ENCODE results near the gene DCC.

DCC gene

GRCh38 chr18:52701219-52701935 is 361.4 kb downstream of the DCC start:
- no peaks in the 10 kb centered on the region for H3K27me3 ChIP-seq (ENCODE audit: control insufficient read depth, insufficient read depth, low read length)
- no CpG with 5 or more reads among the region's 5 CpGs for WGBS (ENCODE audit: insufficient coverage, insufficient read length)
- H3K4me3 ChIP-seq (ENCODE audit: low read length) = no peak overlapping the region
- no peaks in the 10 kb centered on the region for H3K36me3 ChIP-seq (ENCODE audit: control insufficient read depth, insufficient read depth, low read length)
- no peak overlapping the region for H3K27ac ChIP-seq (ENCODE audit: low read length)
- DNase-seq (ENCODE audit: low read depth, low spot score) = no peak
- H3K4me1 ChIP-seq (ENCODE audit: control insufficient read depth, insufficient read depth, low read length) = no peaks in the 10 kb centered on the region
- H3K9me3 ChIP-seq (ENCODE audit: control insufficient read depth, insufficient read depth, low read length) = no peaks in the 10 kb centered on the region

DNA sequence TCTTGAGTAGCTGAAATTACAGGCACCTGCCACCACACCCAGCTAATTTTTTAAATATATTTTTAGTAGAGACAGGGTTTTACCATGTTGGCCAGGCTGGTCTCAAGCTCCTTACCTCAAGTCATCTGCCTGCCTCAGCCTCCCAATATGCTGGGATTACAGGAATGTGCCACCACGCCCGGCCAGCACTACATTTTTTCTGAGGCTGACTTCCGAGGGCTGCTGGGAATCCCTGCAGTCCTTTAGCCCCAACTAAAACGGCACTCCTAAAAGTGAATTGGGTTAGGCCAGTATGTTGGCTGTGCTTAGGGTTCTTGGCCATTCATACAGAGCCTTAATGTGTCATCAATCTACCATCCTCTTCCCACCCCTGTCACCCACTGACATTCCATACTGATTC is 375.4 kb downstream of the DCC start:
- Histone ChIP-seq H3K4me1 (ENCODE audit: control insufficient read depth, insufficient read depth, low read length) (no peaks in the 10 kb centered on the region), H3K4me3 (ENCODE audit: low read length) (no peak overlapping the region), H3K27me3 (ENCODE audit: control insufficient read depth, insufficient read depth, low read length) (no peaks in the 10 kb centered on the region), H3K27ac (ENCODE audit: low read length) (no peak overlapping the region), H3K9me3 (ENCODE audit: control insufficient read depth, insufficient read depth, low read length) (no peaks in the 10 kb centered on the region), H3K36me3 (ENCODE audit: control insufficient read depth, insufficient read depth, low read length) (no peaks in the 10 kb centered on the region)
- WGBS (ENCODE audit: insufficient coverage, insufficient read length) = no CpG with 5 or more reads among the region's 4 CpGs
- DNase-seq (ENCODE audit: low read depth, low spot score) = no peak

DNA sequence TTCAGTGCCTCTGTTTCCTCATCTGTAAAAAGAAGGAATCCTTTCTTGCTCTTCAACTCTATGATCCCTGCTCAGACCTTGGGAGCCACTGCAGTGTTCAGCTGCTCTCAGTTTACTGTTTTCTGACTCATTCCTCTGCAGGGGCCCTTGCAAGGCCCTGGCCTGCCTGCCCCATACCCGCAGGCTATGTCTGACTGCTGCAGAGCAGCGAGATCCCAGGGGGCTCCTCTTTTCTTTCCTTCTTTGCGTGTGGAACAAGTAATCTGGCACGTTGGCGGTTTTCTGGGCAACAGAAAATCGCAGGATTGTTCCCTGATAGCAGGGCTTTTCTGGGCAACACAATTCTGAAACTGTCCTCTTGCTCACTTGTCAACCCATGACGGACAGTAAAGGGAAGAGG is 376.0 kb downstream of the DCC start:
- no CpG with 5 or more reads among the region's 7 CpGs for WGBS (ENCODE audit: insufficient coverage, insufficient read length)
- no peaks in the 10 kb centered on the region for H3K9me3 ChIP-seq (ENCODE audit: control insufficient read depth, insufficient read depth, low read length)
- H3K4me3 ChIP-seq (ENCODE audit: low read length) = no peak overlapping the region
- H3K4me1 ChIP-seq (ENCODE audit: control insufficient read depth, insufficient read depth, low read length) = no peaks in the 10 kb centered on the region
- no peaks in the 10 kb centered on the region for H3K36me3 ChIP-seq (ENCODE audit: control insufficient read depth, insufficient read depth, low read length)
- no peaks in the 10 kb centered on the region for H3K27me3 ChIP-seq (ENCODE audit: control insufficient read depth, insufficient read depth, low read length)
- no peak for DNase-seq (ENCODE audit: low read depth, low spot score)
- no peak overlapping the region for H3K27ac ChIP-seq (ENCODE audit: low read length)

DNA sequence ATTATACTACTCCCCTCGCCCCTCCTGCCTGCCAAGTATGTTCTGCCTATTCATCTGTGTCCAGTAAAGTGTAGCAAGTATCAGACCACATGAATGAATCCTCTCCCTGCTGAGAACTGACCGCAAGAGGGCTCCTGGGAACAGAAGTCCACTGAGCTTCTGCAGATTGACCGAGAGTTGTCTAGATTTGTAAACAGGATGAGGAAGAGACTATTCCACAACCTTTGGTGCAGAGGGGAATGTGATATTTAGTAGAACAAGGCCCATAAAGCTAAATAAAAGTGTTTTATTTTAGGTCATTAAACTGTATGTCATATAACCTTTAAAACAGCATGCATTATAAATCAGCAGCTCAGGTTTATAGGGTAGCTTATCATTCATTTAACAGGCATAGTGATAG is 377.0 kb downstream of the DCC start:
- Histone ChIP-seq H3K36me3 (ENCODE audit: control insufficient read depth, insufficient read depth, low read length) (no peaks in the 10 kb centered on the region), H3K9me3 (ENCODE audit: control insufficient read depth, insufficient read depth, low read length) (no peaks in the 10 kb centered on the region), H3K27ac (ENCODE audit: low read length) (no peak overlapping the region), H3K4me3 (ENCODE audit: low read length) (no peak overlapping the region), H3K27me3 (ENCODE audit: control insufficient read depth, insufficient read depth, low read length) (no peaks in the 10 kb centered on the region), H3K4me1 (ENCODE audit: control insufficient read depth, insufficient read depth, low read length) (no peaks in the 10 kb centered on the region)
- no CpG with 5 or more reads among the region's 3 CpGs for WGBS (ENCODE audit: insufficient coverage, insufficient read length)
- no peak for DNase-seq (ENCODE audit: low read depth, low spot score)

- Histone ChIP-seq H3K9me3 (ENCODE audit: control insufficient read depth, insufficient read depth, low read length) (no peaks in the 10 kb centered on the region), H3K4me1 (ENCODE audit: control insufficient read depth, insufficient read depth, low read length) (no peaks in the 10 kb centered on the region), H3K27me3 (ENCODE audit: control insufficient read depth, insufficient read depth, low read length) (no peaks in the 10 kb centered on the region), H3K27ac (ENCODE audit: low read length) (no peak overlapping the region), H3K4me3 (ENCODE audit: low read length) (no peak overlapping the region), H3K36me3 (ENCODE audit: control insufficient read depth, insufficient read depth, low read length) (no peaks in the 10 kb centered on the region)
- DNase-seq (ENCODE audit: low read depth, low spot score) = no peak
- WGBS (ENCODE audit: insufficient coverage, insufficient read length) = no CpG with 5 or more reads among the region's 3 CpGs
Observed at GRCh38 chr18:52722904-52723303, 382.9 kb downstream of the DCC start.

- H3K4me3 ChIP-seq (ENCODE audit: low read length) = no peak overlapping the region
- no peaks in the 10 kb centered on the region for H3K36me3 ChIP-seq (ENCODE audit: control insufficient read depth, insufficient read depth, low read length)
- no peak overlapping the region for H3K27ac ChIP-seq (ENCODE audit: low read length)
- DNase-seq (ENCODE audit: low read depth, low spot score) = no peak
- H3K27me3 ChIP-seq (ENCODE audit: control insufficient read depth, insufficient read depth, low read length) = no peaks in the 10 kb centered on the region
- no peaks in the 10 kb centered on the region for H3K9me3 ChIP-seq (ENCODE audit: control insufficient read depth, insufficient read depth, low read length)
- no CpG with 5 or more reads among the region's 3 CpGs for whole genome bisulfite sequencing (ENCODE audit: insufficient coverage, insufficient read length)
- no peaks in the 10 kb centered on the region for H3K4me1 ChIP-seq (ENCODE audit: control insufficient read depth, insufficient read depth, low read length)
Observed at GRCh38 chr18:52723550-52723970, 383.6 kb downstream of the DCC start.

GRCh38 chr18:52730972-52731619 is 391.1 kb downstream of the DCC start:
- Histone ChIP-seq H3K4me3 (ENCODE audit: low read length) (no peak overlapping the region), H3K9me3 (ENCODE audit: control insufficient read depth, insufficient read depth, low read length) (no peaks in the 10 kb centered on the region)

DNA sequence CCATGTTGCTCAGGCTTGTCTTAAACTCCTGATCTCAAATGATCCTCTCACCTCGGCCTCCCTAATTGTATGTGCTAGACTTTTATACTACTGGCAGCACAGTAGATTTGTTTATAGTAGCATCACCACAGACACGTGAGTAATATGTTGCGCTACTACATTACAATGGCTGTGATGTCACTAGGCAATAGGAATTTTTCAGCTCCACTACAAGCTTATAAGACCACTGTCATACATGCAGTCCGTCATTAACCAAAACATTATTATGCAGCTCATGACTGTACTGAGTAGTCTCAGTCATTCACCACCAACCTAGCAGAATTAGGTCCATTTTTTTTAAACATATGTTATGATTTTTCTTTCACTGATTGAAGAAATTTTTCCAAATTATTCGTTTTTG is 398.9 kb downstream of the DCC start:
- no peaks in the 10 kb centered on the region for H3K4me1 ChIP-seq (ENCODE audit: control insufficient read depth, insufficient read depth, low read length)
- H3K27me3 ChIP-seq (ENCODE audit: control insufficient read depth, insufficient read depth, low read length) = no peaks in the 10 kb centered on the region
- no peak overlapping the region for H3K27ac ChIP-seq (ENCODE audit: low read length)
- no peaks in the 10 kb centered on the region for H3K9me3 ChIP-seq (ENCODE audit: control insufficient read depth, insufficient read depth, low read length)
- no peaks in the 10 kb centered on the region for H3K36me3 ChIP-seq (ENCODE audit: control insufficient read depth, insufficient read depth, low read length)
- no peak for DNase-seq (ENCODE audit: low read depth, low spot score)
- no peak overlapping the region for H3K4me3 ChIP-seq (ENCODE audit: low read length)
- WGBS (ENCODE audit: insufficient coverage, insufficient read length) = no CpG with 5 or more reads among the region's 5 CpGs

More at GRCh38 chr18:52730972-52731619, 391.1 kb downstream of the DCC start:
- no peaks in the 10 kb centered on the region for H3K4me1 ChIP-seq (ENCODE audit: control insufficient read depth, insufficient read depth, low read length)
- no peaks in the 10 kb centered on the region for H3K27me3 ChIP-seq (ENCODE audit: control insufficient read depth, insufficient read depth, low read length)
- no peaks in the 10 kb centered on the region for H3K36me3 ChIP-seq (ENCODE audit: control insufficient read depth, insufficient read depth, low read length)
- DNase-seq (ENCODE audit: low read depth, low spot score) = no peak
- no CpG with 5 or more reads among the region's 3 CpGs for WGBS (ENCODE audit: insufficient coverage, insufficient read length)
- no peak overlapping the region for H3K27ac ChIP-seq (ENCODE audit: low read length)

DNA sequence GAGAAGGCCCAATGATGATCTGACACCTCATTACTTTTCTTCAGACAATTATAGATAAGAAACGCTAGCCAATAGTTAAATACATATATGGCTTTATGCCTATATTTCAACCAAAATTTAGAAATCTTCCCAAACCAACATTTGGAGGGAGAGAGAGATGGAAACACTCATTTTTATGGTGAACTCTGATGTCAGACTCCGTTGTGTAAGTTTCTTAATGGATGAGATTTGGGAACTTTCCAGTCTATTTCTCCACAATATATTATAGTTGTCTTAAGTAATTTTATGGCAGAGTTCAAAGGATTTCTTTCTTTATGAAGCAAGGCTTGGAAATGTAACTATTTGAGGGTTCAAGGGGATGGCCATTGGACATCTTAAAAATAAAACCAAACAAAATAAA is 407.0 kb downstream of the DCC start:
- WGBS (ENCODE audit: insufficient coverage, insufficient read length) = no CpG with 5 or more reads among the region's 2 CpGs
- no peak for DNase-seq (ENCODE audit: low read depth, low spot score)
- Histone ChIP-seq H3K9me3 (ENCODE audit: control insufficient read depth, insufficient read depth, low read length) (no peaks in the 10 kb centered on the region), H3K4me3 (ENCODE audit: low read length) (no peak overlapping the region), H3K27ac (ENCODE audit: low read length) (no peak overlapping the region), H3K27me3 (ENCODE audit: control insufficient read depth, insufficient read depth, low read length) (no peaks in the 10 kb centered on the region), H3K4me1 (ENCODE audit: control insufficient read depth, insufficient read depth, low read length) (no peaks in the 10 kb centered on the region), H3K36me3 (ENCODE audit: control insufficient read depth, insufficient read depth, low read length) (no peaks in the 10 kb centered on the region)

DNA sequence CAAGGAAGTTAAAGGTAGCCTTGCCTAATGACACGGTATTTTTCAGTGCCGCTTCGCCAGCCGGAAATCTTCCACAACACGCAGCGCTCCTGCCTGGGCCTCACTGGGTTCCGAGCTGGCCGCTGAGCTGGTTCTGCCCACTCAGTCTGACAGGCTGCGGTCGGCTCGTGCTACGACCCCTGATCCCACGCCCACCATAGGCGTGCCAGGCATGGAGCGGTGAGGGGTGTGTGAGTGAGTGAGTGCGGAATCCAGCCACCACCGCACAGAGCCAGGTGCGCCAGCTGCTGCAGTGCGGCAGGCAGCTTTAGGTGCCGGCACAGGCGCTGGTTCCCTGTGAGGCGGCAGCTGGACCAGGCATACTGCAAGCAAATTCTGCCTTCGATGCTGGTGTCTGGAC is 407.9 kb downstream of the DCC start:
- WGBS (ENCODE audit: insufficient coverage, insufficient read length) = no CpG with 5 or more reads among the region's 23 CpGs
- H3K4me1 ChIP-seq (ENCODE audit: control insufficient read depth, insufficient read depth, low read length) = no peaks in the 10 kb centered on the region
- no peak overlapping the region for H3K4me3 ChIP-seq (ENCODE audit: low read length)
- no peak overlapping the region for H3K27ac ChIP-seq (ENCODE audit: low read length)
- no peak for DNase-seq (ENCODE audit: low read depth, low spot score)
- no peaks in the 10 kb centered on the region for H3K27me3 ChIP-seq (ENCODE audit: control insufficient read depth, insufficient read depth, low read length)
- no peaks in the 10 kb centered on the region for H3K36me3 ChIP-seq (ENCODE audit: control insufficient read depth, insufficient read depth, low read length)
- H3K9me3 ChIP-seq (ENCODE audit: control insufficient read depth, insufficient read depth, low read length) = no peaks in the 10 kb centered on the region

DNA sequence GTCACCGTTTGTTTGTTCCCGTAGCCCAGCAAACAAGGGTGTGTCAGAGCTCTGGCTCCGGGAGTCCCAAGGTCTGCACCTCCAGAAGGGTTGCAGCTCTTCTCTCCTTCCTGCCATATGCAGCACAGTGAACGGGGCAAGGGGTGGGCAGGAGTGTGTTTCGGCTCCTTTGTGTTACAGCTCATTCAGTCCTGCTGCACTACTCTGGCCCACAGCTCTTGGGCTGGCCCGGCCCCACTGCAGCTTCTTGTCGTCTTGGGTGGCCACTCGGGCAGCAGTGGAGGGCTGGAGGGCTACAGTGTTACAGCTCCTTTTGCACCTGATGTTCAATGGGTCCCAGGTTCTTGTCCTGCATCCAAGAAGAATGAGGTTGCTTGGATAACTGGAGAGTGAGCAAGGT is 408.3 kb downstream of the DCC start:
- Histone ChIP-seq H3K27me3 (ENCODE audit: control insufficient read depth, insufficient read depth, low read length) (no peaks in the 10 kb centered on the region), H3K4me3 (ENCODE audit: low read length) (no peak overlapping the region), H3K36me3 (ENCODE audit: control insufficient read depth, insufficient read depth, low read length) (no peaks in the 10 kb centered on the region), H3K4me1 (ENCODE audit: control insufficient read depth, insufficient read depth, low read length) (no peaks in the 10 kb centered on the region), H3K9me3 (ENCODE audit: control insufficient read depth, insufficient read depth, low read length) (no peaks in the 10 kb centered on the region), H3K27ac (ENCODE audit: low read length) (no peak overlapping the region)
- no CpG with 5 or more reads among the region's 8 CpGs for WGBS (ENCODE audit: insufficient coverage, insufficient read length)
- no peak for DNase-seq (ENCODE audit: low read depth, low spot score)
